Ascending aorta (tissue), 2 donors: ENCODE measurements around the gene GCH1. TPM values are rescaled to one million over a fixed set of nuclear protein-coding genes. Genes with fewer than 3 reads are reported as not detected.
A peak's percentile ranks its signal among the peaks of the same experiment; 100 is the strongest.

Source experiments
- DNase-seq, 2 donors: peaks; one replicate each; pipeline ENCODE4 v3.0.0-alpha.2; 2019; ENCODE audit warnings: low spot score in 2 of 2
- H3K27ac ChIP-seq, 2 donors: fragments of 200-600 bp; sonication (generic); one replicate each; pipeline ENCODE4 v1.5.1; 2016 to 2017; ENCODE audit warnings: mild to moderate bottlenecking in 1 of 2
- H3K27me3 ChIP-seq: fragments of 200-600 bp; sonication (generic); one replicate; pipeline ENCODE4 v1.5.1; 2017
- H3K36me3 ChIP-seq, 2 donors: fragments of 200-600 bp; sonication (generic); one replicate each; pipeline ENCODE4 v1.5.1; 2016
- H3K4me1 ChIP-seq, 2 donors: fragments of 200-600 bp; sonication (generic); one replicate each; pipeline ENCODE4 v1.5.1; 2016 to 2017; ENCODE audit warnings: mild to moderate bottlenecking in 1 of 2
- H3K4me3 ChIP-seq, 2 donors: fragments of 200-600 bp; sonication (generic); one replicate each; pipeline ENCODE4 v1.5.1; 2016 to 2017; ENCODE audit warnings: mild to moderate bottlenecking in 1 of 2
- H3K9me3 ChIP-seq, 2 donors: fragments of 200-600 bp; sonication (generic); one replicate each; pipeline ENCODE4 v1.5.1; 2016
- intact Hi-C: fragments of 100-400 bp; cut with DNase I; formaldehyde crosslinking; loops from one replicate; pipeline ENCODE4 v1.15.1; 2023
- total RNA-seq: library from RNA; depleted of rRNA; stranded (reverse); fragments of >200 nt; gene quantifications from one replicate; pipeline ENCODE4 v1.1.0, GENCODE V29; 2016
- TF ChIP-seq, protein P1 (sequence below), 3 experiments: fragments of 200-600 bp in 2 of 3; fragments of 450-650 bp in 1 of 3; sonication (generic) in 2 of 3; IDR thresholded peaks; one replicate each; pipeline ENCODE4 v1.5.1; 2016 to 2019; ENCODE audit warnings: antibody characterized with exemption in 3 of 3, mild to moderate bottlenecking in 1 of 3, moderate library complexity in 1 of 3

GCH1 gene
- total RNA-seq, 1 donor from 2014 or later, result 3.2 TPM

DNA sequence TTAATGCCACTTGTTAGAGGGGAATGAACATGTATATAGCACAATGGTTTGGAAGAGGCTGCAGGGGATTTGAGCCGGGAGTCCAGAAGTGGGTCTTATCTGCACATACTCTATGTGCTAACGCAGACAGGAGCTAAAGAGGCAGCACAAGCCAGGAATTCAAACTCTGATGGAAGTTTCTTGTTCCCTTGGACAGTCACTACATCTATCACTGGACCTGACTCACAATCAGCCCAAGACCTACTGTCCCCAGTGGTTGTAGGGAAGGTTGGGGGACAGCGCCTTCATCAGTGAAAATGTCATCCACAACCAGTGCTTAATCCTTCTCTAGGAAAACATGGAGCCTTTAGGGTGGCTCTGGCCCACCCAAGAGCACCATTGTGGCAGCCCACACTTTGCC, 107.8 kb downstream of the GCH1 start:
- Histone ChIP-seq H3K4me3 (no peak overlapping the region), H3K36me3 (peaks cover 13 to 19% of the 10 kb centered on the region in 2 donors), H3K27me3 (no peaks in the 10 kb centered on the region), H3K4me1 (peaks cover 0 to 2% of the 10 kb centered on the region in 2 donors), H3K9me3 (no peaks in the 10 kb centered on the region), H3K27ac (no peak overlapping the region)
- DNase-seq, result no peak
- TF ChIP-seq, protein P1, sequence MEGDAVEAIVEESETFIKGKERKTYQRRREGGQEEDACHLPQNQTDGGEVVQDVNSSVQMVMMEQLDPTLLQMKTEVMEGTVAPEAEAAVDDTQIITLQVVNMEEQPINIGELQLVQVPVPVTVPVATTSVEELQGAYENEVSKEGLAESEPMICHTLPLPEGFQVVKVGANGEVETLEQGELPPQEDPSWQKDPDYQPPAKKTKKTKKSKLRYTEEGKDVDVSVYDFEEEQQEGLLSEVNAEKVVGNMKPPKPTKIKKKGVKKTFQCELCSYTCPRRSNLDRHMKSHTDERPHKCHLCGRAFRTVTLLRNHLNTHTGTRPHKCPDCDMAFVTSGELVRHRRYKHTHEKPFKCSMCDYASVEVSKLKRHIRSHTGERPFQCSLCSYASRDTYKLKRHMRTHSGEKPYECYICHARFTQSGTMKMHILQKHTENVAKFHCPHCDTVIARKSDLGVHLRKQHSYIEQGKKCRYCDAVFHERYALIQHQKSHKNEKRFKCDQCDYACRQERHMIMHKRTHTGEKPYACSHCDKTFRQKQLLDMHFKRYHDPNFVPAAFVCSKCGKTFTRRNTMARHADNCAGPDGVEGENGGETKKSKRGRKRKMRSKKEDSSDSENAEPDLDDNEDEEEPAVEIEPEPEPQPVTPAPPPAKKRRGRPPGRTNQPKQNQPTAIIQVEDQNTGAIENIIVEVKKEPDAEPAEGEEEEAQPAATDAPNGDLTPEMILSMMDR (IDR thresholded peaks at IDR 0.05), result no peak
- intact Hi-C loops, result no loop called here

DNA sequence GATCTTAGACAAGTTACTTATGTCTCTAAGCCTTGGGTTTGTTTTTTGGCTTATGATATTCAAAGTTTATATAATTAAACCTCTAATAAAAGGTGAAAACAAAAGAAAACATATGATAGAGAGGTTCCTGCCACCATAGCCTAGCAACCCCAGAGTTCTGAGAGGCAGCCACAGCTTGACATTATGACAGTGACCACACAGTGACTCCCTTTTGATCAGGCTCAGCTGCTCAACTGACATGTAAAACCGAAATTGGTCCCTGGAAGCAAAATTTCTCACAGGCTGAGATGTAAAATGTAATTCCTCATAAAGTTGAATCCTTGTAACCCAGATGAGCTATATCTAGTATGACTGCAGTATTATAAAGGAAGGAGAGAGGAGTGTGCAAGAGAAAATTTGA, 108.5 kb downstream of the GCH1 start:
- TF ChIP-seq, protein P1 (IDR thresholded peaks at IDR 0.05), result no peak
- DNase-seq, result no peak
- Histone ChIP-seq H3K36me3 (peaks cover 20 to 26% of the 10 kb centered on the region in 2 donors), H3K27ac (no peak overlapping the region), H3K4me1 (peaks cover 0 to 2% of the 10 kb centered on the region in 2 donors), H3K9me3 (no peaks in the 10 kb centered on the region), H3K4me3 (no peak overlapping the region), H3K27me3 (no peaks in the 10 kb centered on the region)
- intact Hi-C loops, result no loop called here

DNA sequence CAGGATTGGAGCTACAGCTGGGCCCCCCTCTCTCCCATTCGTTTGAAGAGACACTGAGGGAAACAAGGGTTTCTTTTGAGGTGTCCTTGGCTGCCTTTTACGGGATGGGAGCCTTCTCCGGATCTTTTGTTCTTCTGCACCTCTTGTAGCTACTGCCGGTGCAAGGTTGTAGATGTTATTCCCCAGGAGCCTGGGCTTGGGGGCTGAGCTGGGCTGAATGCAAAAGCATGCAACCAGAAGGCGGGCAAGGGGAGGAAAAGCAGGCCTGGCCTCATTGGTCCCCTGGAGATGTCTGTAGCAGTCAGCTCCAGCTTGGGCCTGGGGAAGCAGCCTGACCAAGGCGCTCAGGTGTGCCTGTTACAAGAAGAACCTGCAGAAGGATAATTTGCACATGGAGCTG, 110.3 kb downstream of the GCH1 start:
- peak in 1 of 2 donors; percentile 58 for DNase-seq
- intact Hi-C loops, result no loop called here

More for the DNA sequence above, 110.3 kb downstream of the GCH1 start:
- Histone ChIP-seq H3K36me3 (peaks cover 37 to 43% of the 10 kb centered on the region in 2 donors), H3K9me3 (no peaks in the 10 kb centered on the region), H3K27me3 (no peaks in the 10 kb centered on the region), H3K4me3 (no peak overlapping the region), H3K4me1 (peaks cover 0 to 2% of the 10 kb centered on the region in 2 donors), H3K27ac (no peak overlapping the region)
- TF ChIP-seq, protein P1 (IDR thresholded peaks at IDR 0.05), result no peak

Other genes starting within 250 kb of the GCH1 start
- 0.11 TPM for gene WDHD1, start 124.3 kb upstream of the GCH1 start, total RNA-seq
- 12.9 TPM for gene SOCS4, start 124.4 kb upstream of the GCH1 start, total RNA-seq
- 51.8 TPM for gene MAPK1IP1L, start 148.8 kb upstream of the GCH1 start, total RNA-seq
- 358 TPM for gene LGALS3, start 226.4 kb upstream of the GCH1 start, total RNA-seq